ENCODE measurements around the gene ERI2. TPM values are rescaled to one million over a fixed set of nuclear protein-coding genes. Genes with fewer than 3 reads are reported as not detected.

ERI2 gene
- total RNA-seq, 1 experiment from 2014 or later: 13.2 TPM

DNA sequence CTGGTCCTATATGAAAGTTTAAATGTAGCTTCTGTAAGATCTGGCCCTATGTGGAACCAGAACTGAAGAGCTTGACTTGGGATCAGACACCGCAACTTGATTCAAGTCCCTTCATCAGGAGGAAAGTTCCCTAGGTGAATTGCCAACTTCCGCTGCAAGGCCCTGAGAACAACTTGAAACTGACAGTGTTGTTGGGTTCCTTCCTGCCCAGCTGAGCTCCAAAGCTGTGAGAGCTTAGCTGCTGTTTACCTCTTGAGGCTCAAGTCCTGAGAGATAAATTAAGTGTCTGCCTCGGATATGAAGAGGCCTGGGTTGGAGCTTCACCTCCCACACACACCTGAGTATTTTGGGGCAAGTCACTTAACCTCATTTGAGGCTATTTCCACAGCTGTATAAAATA, 44.7 kb upstream of the ERI2 start:
- Histone ChIP-seq H2AFZ (ENCODE audit: low read length) (no peak overlapping the region), H4K20me1 (ENCODE audit: low read length) (no peaks in the 10 kb centered on the region), H3K4me2 (ENCODE audit: low read length) (no peak overlapping the region), H3K36me3 (ENCODE audit: low read depth, low read length) (peaks cover 12% of the 10 kb centered on the region; the same call in 1 of the 2 replicates), H3K9ac (ENCODE audit: low read length) (no peak overlapping the region), H3K9me3 (ENCODE audit: low read length) (no peaks in the 10 kb centered on the region), H3K4me3 (ENCODE audit: low read length) (no peak overlapping the region), H3K27me3 (ENCODE audit: low read length) (no peaks in the 10 kb centered on the region), H3K9me2 (replicated peaks; ENCODE audit: low read length) (no peaks in the 10 kb centered on the region), H3K79me2 (ENCODE audit: low read length) (no peaks in the 10 kb centered on the region), H3K27ac (ENCODE audit: low read length) (no peak overlapping the region), H3K4me1 (ENCODE audit: insufficient read depth, low read length) (peaks cover 36% of the 10 kb centered on the region), H3F3A (ENCODE audit: low read length, unreplicated experiment) (no peaks in the 10 kb centered on the region)
- ChIA-PET CTCF (interaction anchor here (1.4 kb wide), 1 partner anchor 94 kb away, joined by 6 read pairs; no protein-coding TSS in a partner anchor), POLR2A (ENCODE audit: unreplicated experiment) (no interaction called here)
- DNase-seq (no peak), ATAC-seq (no peak)
- BruUV-seq (replicated peaks): no TSS peak
- intact Hi-C loops (cut with micrococcal nuclease): loop anchor here (1.0 to 5.0 kb wide), 9 partner anchors 48 to 450 kb away; no protein-coding TSS in a partner anchor
- TF ChIP-seq, protein P1, sequence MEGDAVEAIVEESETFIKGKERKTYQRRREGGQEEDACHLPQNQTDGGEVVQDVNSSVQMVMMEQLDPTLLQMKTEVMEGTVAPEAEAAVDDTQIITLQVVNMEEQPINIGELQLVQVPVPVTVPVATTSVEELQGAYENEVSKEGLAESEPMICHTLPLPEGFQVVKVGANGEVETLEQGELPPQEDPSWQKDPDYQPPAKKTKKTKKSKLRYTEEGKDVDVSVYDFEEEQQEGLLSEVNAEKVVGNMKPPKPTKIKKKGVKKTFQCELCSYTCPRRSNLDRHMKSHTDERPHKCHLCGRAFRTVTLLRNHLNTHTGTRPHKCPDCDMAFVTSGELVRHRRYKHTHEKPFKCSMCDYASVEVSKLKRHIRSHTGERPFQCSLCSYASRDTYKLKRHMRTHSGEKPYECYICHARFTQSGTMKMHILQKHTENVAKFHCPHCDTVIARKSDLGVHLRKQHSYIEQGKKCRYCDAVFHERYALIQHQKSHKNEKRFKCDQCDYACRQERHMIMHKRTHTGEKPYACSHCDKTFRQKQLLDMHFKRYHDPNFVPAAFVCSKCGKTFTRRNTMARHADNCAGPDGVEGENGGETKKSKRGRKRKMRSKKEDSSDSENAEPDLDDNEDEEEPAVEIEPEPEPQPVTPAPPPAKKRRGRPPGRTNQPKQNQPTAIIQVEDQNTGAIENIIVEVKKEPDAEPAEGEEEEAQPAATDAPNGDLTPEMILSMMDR (conservative IDR thresholded peaks at IDR 0.05; ENCODE audit: low read depth, low read length): no peak
- no peak for TF ChIP-seq EZH2phosphoT487 (IDR thresholded peaks at IDR 0.05; ENCODE audit: borderline replicate concordance, low read length)
- no peak for TF ChIP-seq EZH2 (IDR thresholded peaks at IDR 0.05; ENCODE audit: low read length, unreplicated experiment)

DNA sequence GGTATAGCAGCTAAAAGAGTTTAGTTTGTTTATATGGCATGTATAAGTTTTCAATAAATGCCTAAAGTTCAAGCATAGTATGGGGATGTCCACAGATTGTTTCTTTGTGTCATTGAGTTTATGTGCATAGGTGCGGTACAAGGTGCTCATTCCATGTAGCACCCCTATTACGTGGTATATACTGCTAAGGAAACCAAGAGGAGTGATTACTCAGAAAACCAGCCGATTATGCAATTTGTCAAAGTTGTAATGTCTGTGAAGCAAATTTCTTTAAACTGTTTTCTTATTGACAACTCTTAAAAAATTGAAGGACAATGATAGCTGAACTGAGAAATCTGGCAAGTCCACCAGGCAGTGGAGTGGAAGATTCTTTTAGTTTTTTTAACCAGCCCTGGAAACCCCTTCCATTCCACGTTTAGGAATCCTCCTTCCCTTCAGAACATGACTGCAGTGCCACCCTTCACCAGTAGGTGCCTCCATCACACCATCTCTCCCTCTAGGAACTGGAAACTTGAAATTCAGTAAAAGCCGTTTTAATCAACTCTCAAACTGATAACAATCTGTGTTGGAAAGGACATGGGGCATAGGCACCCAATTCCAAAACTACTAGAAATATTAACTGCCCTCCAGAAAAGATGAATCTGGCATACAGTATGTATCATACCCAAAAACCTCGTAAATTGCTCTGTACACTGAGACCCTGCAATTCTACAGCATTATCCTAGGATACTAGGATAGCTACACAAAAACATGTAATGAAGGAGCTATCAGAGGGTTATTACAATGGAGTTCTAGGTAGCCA, 43.5 kb upstream of the ERI2 start:
- Histone ChIP-seq H3K79me2 (ENCODE audit: low read length) (no peaks in the 10 kb centered on the region), H3F3A (ENCODE audit: low read length, unreplicated experiment) (no peaks in the 10 kb centered on the region), H3K4me2 (ENCODE audit: low read length) (no peak overlapping the region), H3K36me3 (ENCODE audit: low read depth, low read length) (0 out of 2 replicates have a peak, but pooled peaks cover under 1% of the 10 kb centered on the region), H2AFZ (ENCODE audit: low read length) (no peak overlapping the region), H3K27me3 (ENCODE audit: low read length) (no peaks in the 10 kb centered on the region), H3K9ac (ENCODE audit: low read length) (no peak overlapping the region), H4K20me1 (ENCODE audit: low read length) (no peaks in the 10 kb centered on the region), H3K27ac (ENCODE audit: low read length) (no peak overlapping the region), H3K9me2 (replicated peaks; ENCODE audit: low read length) (no peaks in the 10 kb centered on the region), H3K4me3 (ENCODE audit: low read length) (no peak overlapping the region), H3K4me1 (ENCODE audit: insufficient read depth, low read length) (peaks cover 34% of the 10 kb centered on the region), H3K9me3 (ENCODE audit: low read length) (no peaks in the 10 kb centered on the region)
- BruUV-seq (replicated peaks): no TSS peak
- ATAC-seq (peak; percentile 36), DNase-seq (peak; percentile 74)
- intact Hi-C loops (cut with micrococcal nuclease): loop anchor here (1.0 to 5.0 kb wide), 8 partner anchors 61 to 451 kb away; no protein-coding TSS in a partner anchor
- CTCF ChIA-PET: interaction anchor here (1.4 kb wide), 1 partner anchor 95 kb away, joined by 6 read pairs; no protein-coding TSS in a partner anchor
- POLR2A ChIA-PET (ENCODE audit: unreplicated experiment): interaction anchor here (0.5 to 0.6 kb wide), 3 partner anchors 61 to 671 kb away, joined by 3 to 6 read pairs (median 3); no protein-coding TSS in a partner anchor
- TF ChIP-seq, protein P1 (conservative IDR thresholded peaks at IDR 0.05; ENCODE audit: low read depth, low read length): peak; percentile 94
- TF ChIP-seq EZH2phosphoT487 (IDR thresholded peaks at IDR 0.05; ENCODE audit: borderline replicate concordance, low read length) (no peak), EZH2 (IDR thresholded peaks at IDR 0.05; ENCODE audit: low read length, unreplicated experiment) (no peak)

DNA sequence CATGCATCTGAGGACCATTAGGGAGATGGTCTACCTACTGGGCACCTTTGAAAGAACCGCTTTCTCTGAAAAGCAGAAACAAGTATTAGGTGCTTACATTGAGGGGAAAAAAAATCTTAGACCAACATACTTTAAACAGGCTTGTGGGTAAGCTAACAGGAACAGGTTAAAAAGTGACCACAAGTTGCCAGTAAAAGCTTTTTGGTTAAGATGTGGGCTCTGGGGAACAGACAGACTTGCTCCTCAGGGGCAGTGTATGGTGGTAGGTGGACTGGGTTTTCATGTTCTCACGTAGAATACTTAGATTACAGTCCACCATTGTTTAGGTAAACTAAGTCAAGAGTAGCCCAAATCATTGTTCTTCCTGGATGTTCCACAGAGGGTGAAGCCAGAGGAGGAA, 41.3 kb upstream of the ERI2 start:
- no peak overlapping the region for H2AFZ ChIP-seq (ENCODE audit: low read length)
- no peak overlapping the region for H3K27ac ChIP-seq (ENCODE audit: low read length)
- H3K9me2 ChIP-seq (replicated peaks; ENCODE audit: low read length): no peaks in the 10 kb centered on the region
- no peaks in the 10 kb centered on the region for H3K27me3 ChIP-seq (ENCODE audit: low read length)
- ATAC-seq (no peak), DNase-seq (no peak)
- no TSS peak for BruUV-seq (replicated peaks)
- POLR2A ChIA-PET (ENCODE audit: unreplicated experiment): no interaction called here
- H3K79me2 ChIP-seq (ENCODE audit: low read length): no peaks in the 10 kb centered on the region
- H3K4me1 ChIP-seq (ENCODE audit: insufficient read depth, low read length): peaks cover 17% of the 10 kb centered on the region
- no peaks in the 10 kb centered on the region for H3F3A ChIP-seq (ENCODE audit: low read length, unreplicated experiment)
- no peaks in the 10 kb centered on the region for H3K9me3 ChIP-seq (ENCODE audit: low read length)
- H3K4me3 ChIP-seq (ENCODE audit: low read length): no peak overlapping the region
- TF ChIP-seq EZH2 (IDR thresholded peaks at IDR 0.05; ENCODE audit: low read length, unreplicated experiment) (no peak), EZH2phosphoT487 (IDR thresholded peaks at IDR 0.05; ENCODE audit: borderline replicate concordance, low read length) (no peak)
- TF ChIP-seq, protein P1 (conservative IDR thresholded peaks at IDR 0.05; ENCODE audit: low read depth, low read length): no peak
- no peak overlapping the region for H3K4me2 ChIP-seq (ENCODE audit: low read length)
- H3K36me3 ChIP-seq (ENCODE audit: low read depth, low read length): no peaks in the 10 kb centered on the region
- CTCF ChIA-PET: no interaction called here
- no peaks in the 10 kb centered on the region for H4K20me1 ChIP-seq (ENCODE audit: low read length)
- no peak overlapping the region for H3K9ac ChIP-seq (ENCODE audit: low read length)
- intact Hi-C loops (cut with micrococcal nuclease): no loop called here
